Fibroblast of lung (primary cell): ENCODE measurements around the gene OR2C3.

ENCODE experiments used
- EZH2 ChIP-seq: IDR thresholded peaks from 2 replicates; pipeline ENCODE4 v1.5.1; 2012; ENCODE audit warnings: low read length, control low read depth, mild to moderate bottlenecking; ENCODE audit errors: missing control alignments
- TF ChIP-seq, protein P1 (sequence below), 2 donors: IDR thresholded peaks in 1 of 2; conservative IDR thresholded peaks in 1 of 2; 1 replicate in 1 of 2; 2 replicates in 1 of 2; pipeline ENCODE4 v1.5.1; 2011 to 2012; ENCODE audit warnings: low read length in 2 of 2, control low read depth in 1 of 2, inconsistent platforms in 1 of 2, low read depth in 1 of 2, mild to moderate bottlenecking in 1 of 2

DNA sequence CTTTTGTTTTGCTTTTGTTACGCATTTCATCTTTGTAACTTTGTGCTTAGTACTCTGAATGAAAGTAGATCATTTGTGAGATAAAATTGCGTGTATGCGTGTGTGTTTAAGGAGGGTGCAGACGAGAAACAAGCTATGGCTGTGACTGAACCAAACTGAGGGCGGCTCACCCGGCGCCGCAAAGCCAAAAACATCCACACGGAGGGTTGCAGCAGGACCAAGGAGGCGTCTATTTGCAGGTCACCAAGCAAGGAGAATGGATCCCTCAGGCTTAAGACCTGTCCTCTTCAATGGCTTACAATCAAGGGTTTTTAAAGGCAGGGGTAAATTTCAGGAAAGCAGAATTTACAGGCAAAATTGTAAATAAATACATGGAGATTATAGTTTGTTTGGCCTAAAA lies 25.5 kb upstream of the OR2C3 start:
- no peak for TF ChIP-seq EZH2
- TF ChIP-seq, protein P1, sequence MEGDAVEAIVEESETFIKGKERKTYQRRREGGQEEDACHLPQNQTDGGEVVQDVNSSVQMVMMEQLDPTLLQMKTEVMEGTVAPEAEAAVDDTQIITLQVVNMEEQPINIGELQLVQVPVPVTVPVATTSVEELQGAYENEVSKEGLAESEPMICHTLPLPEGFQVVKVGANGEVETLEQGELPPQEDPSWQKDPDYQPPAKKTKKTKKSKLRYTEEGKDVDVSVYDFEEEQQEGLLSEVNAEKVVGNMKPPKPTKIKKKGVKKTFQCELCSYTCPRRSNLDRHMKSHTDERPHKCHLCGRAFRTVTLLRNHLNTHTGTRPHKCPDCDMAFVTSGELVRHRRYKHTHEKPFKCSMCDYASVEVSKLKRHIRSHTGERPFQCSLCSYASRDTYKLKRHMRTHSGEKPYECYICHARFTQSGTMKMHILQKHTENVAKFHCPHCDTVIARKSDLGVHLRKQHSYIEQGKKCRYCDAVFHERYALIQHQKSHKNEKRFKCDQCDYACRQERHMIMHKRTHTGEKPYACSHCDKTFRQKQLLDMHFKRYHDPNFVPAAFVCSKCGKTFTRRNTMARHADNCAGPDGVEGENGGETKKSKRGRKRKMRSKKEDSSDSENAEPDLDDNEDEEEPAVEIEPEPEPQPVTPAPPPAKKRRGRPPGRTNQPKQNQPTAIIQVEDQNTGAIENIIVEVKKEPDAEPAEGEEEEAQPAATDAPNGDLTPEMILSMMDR (conservative IDR thresholded peaks at IDR 0.05 in 1 of 2, IDR thresholded peaks at IDR 0.05 in 1 of 2; ENCODE audit: low read depth in 1 of 2, low read length in 2 of 2) = no peak
